Measurements from ENCODE around the gene ARID3B.

Gene ARID3B

GRCh38 chr15:74548241-74548640 lies 7.2 kb downstream of the ARID3B start:
- no peak for TF ChIP-seq CTCF (IDR thresholded peaks at IDR 0.05; ENCODE audit: low read depth, low read length)

GRCh38 chr15:74549816-74550215 lies 8.8 kb downstream of the ARID3B start:
- Histone ChIP-seq H3K4me3 (ENCODE audit: low read depth, low read length) (no peak overlapping the region), H3K9me3 (ENCODE audit: severe bottlenecking) (no peaks in the 10 kb centered on the region), H3K36me3 (peaks cover 76% of the 10 kb centered on the region), H3K27me3 (ENCODE audit: insufficient read depth, low read depth, severe bottlenecking) (no peaks in the 10 kb centered on the region), H3K27ac (no peak overlapping the region)
- DNase-seq, result no peak
- no peak for TF ChIP-seq CTCF (IDR thresholded peaks at IDR 0.05; ENCODE audit: low read depth, low read length)

More at GRCh38 chr15:74548241-74548640, 7.2 kb downstream of the ARID3B start:
- no peak for DNase-seq
- Histone ChIP-seq H3K9me3 (ENCODE audit: severe bottlenecking) (no peaks in the 10 kb centered on the region), H3K4me3 (ENCODE audit: low read depth, low read length) (no peak overlapping the region), H3K27ac (no peak overlapping the region), H3K27me3 (ENCODE audit: insufficient read depth, low read depth, severe bottlenecking) (no peaks in the 10 kb centered on the region), H3K36me3 (peaks cover 72% of the 10 kb centered on the region)

GRCh38 chr15:74551714-74552113 lies 10.7 kb downstream of the ARID3B start:
- Histone ChIP-seq H3K36me3 (peaks cover 69% of the 10 kb centered on the region), H3K4me3 (ENCODE audit: low read depth, low read length) (no peak overlapping the region), H3K27ac (no peak overlapping the region), H3K9me3 (ENCODE audit: severe bottlenecking) (no peaks in the 10 kb centered on the region), H3K27me3 (ENCODE audit: insufficient read depth, low read depth, severe bottlenecking) (no peaks in the 10 kb centered on the region)
- no peak for TF ChIP-seq CTCF (IDR thresholded peaks at IDR 0.05; ENCODE audit: low read depth, low read length)
- DNase-seq, result no peak

- Histone ChIP-seq H3K36me3 (peaks cover 61% of the 10 kb centered on the region), H3K9me3 (ENCODE audit: severe bottlenecking) (no peaks in the 10 kb centered on the region), H3K27ac (no peak overlapping the region), H3K27me3 (ENCODE audit: insufficient read depth, low read depth, severe bottlenecking) (no peaks in the 10 kb centered on the region), H3K4me3 (ENCODE audit: low read depth, low read length) (no peak overlapping the region)
- no peak for DNase-seq
- TF ChIP-seq CTCF (IDR thresholded peaks at IDR 0.05; ENCODE audit: low read depth, low read length), result no peak
These were observed 11.9 kb downstream of the ARID3B start for GRCh38 chr15:74552773-74553441.

- Histone ChIP-seq H3K27ac (no peak overlapping the region), H3K27me3 (ENCODE audit: insufficient read depth, low read depth, severe bottlenecking) (no peaks in the 10 kb centered on the region), H3K9me3 (ENCODE audit: severe bottlenecking) (no peaks in the 10 kb centered on the region), H3K4me3 (ENCODE audit: low read depth, low read length) (no peak overlapping the region), H3K36me3 (peaks cover 49% of the 10 kb centered on the region)
- no peak for TF ChIP-seq CTCF (IDR thresholded peaks at IDR 0.05; ENCODE audit: low read depth, low read length)
- DNase-seq, result no peak
These were observed 14.2 kb downstream of the ARID3B start for GRCh38 chr15:74555192-74555591.

- DNase-seq, result no peak
- Histone ChIP-seq H3K27ac (no peak overlapping the region), H3K36me3 (peaks cover 28% of the 10 kb centered on the region), H3K27me3 (ENCODE audit: insufficient read depth, low read depth, severe bottlenecking) (no peaks in the 10 kb centered on the region), H3K4me3 (ENCODE audit: low read depth, low read length) (no peak overlapping the region), H3K9me3 (ENCODE audit: severe bottlenecking) (no peaks in the 10 kb centered on the region)
- no peak for TF ChIP-seq CTCF (IDR thresholded peaks at IDR 0.05; ENCODE audit: low read depth, low read length)
These were observed 17.7 kb downstream of the ARID3B start for GRCh38 chr15:74558706-74559105.

Measured in WERI-Rb-1 (cell line).